HG02852 (cell line): Measurements from ENCODE around the gene PATJ.
"Not testable (repeated sequence)": the region's sequence is repeated elsewhere in the genome, so short reads cannot be mapped to it uniquely, and the experiment has no call there.

Experiments
- ATAC-seq: cut with Tn5 transposase; IDR thresholded peaks from one replicate; pipeline ENCODE4 v1.9.1; 2021; ENCODE audit warnings: mild to moderate bottlenecking, moderate library complexity; ENCODE audit not compliant: unreplicated experiment

PATJ gene

DNA sequence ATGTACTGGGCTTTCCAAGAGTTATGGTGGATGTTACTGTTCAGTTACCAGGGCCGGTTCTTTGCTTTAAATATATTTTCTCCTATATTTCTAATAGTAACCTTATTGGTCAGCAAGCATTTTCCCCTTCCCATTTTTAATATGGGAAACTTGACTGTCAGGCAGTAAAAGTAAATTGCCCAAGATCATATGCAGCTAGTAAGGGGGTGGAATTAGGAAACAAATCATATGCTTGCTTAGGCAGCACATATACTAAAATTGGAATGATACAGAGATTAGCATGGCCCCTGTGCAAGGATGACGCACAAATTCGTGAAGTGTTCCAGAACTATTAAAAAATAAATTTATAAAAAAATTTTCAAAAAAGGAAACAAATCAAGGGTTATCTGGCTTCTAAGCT lies 73.9 kb downstream of the PATJ start:
- ATAC-seq = no peak

DNA sequence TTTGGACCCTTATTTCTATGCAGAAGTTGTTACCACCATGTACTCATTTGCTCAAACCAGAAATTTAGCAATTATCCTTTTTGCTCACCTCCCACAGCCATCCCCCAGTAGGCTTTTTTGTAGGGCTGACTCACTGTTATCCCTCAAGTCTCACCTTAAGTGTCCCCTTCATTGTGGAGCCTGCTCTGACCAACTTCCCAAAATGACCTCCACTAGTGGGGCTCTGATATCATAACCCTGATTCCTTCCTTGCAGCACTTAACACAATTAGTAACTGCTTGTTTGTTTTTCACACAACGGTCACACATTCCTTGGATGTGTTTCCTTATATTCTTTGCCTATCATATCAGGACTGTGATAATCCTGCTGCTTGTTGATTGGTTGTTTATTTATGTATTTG lies 76.7 kb downstream of the PATJ start:
- no peak for ATAC-seq

DNA sequence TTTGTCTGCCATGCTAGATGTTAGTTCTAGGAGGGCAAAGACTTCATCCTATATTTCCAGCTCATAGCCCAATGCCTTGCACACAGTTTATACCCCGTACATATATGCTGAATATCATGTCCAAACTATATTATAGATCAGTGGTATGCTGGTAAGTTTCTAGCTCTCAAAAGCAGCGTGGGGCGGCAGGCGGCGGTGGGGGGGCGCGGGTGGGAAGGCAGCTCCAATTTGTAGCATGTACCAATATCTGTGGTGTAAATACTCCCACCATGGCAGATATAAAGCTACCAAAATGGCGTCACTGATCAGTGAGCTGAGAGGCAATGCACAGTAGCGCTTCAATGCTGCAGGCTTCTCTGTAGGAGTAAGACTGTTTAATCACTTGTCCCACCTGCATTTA lies 77.1 kb downstream of the PATJ start:
- no peak for ATAC-seq

DNA sequence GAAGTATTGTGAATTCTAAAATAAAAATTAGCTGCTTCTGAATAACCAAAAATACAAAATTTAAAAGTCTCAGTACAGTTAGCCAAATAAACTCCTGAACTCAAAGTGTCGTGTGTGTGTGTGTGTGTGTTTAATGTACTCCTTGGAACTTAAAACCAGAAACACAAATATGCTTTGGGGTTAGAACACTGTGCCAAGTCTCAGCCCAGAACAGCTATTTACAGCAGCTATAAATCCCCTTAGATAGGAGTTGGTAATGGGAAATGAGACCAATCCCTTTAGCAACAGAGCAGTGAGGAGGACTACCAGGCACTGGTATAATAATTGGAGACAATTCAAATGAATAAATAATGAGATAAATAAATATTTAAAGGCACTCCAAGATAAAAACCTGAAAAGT lies 83.1 kb downstream of the PATJ start:
- no peak for ATAC-seq

DNA sequence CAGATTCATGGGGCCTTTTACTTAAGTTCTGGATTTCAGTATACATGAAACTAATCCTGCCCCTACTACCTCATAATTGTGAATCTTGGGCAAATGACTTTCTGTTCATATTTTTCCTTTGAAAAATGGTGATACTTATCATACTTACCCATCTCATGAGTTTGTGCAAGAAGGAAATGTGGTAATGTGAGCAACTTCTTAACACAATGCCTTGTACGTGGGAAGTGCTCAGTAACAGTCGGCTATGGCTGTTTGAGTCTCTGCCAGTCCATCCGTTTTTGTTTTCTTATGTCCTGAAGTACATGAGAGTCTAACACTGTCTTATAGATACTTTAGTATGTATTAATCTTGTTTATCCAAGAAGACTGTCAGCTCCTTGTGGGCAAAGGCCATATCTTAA lies 86.5 kb downstream of the PATJ start:
- no peak for ATAC-seq

DNA sequence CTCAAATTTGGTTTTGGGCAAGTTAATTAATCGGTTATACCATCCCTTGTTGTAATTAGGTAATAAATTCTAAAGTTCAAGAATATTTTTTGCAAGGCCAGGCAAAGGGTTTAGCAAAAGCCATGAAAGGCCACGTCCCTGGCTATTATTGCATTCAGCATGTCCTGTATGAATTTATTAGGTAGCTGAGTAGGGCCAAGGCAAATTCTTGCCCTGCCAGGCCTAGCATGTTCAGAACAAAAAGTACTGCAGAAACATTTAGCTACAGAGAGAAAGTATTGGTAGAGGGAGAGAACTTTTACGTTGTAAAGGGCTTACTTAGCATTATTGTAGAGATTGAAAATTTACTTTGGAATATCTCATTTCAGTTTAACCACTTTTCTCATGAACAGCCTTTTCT lies 94.4 kb downstream of the PATJ start:
- no peak for ATAC-seq

DNA sequence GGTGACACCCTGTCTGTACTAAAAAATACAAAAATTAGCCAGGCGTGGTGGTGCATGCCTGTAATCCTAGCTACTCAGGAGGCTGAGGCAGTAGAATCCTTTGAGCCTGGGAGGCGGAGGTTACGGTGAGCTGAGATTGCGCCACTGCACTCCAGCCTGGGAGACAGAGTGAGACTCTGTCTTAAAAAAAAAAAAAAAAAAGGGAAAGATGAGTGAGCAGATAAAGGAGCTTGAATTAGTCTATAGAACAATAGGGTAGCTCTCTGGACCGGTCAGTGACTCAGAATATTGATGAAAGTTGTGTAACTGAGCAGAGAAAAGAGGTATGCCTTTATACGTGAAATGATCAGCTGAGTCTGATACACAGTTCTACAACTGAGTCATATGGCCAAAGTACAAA lies 95.3 kb downstream of the PATJ start:
- not testable (repeated sequence) for ATAC-seq

DNA sequence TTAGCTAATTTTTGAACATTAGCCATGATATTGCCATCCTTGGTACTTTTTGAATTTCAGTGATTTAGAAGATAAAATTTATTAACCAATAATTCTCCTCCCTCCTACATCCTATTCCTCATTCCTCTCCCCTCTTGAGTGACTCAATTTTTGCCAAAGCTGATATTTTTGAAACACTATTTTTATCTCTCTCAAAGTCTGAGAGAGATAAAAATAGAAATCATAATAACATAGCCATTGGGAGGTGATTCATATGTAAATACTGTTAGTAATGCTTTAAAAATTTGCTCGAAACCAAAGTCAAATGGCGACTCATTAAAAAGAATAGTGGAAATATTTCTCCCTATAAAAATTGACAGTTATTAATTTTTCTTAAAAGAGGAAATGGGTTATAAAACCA lies 97.4 kb downstream of the PATJ start:
- no peak for ATAC-seq

DNA sequence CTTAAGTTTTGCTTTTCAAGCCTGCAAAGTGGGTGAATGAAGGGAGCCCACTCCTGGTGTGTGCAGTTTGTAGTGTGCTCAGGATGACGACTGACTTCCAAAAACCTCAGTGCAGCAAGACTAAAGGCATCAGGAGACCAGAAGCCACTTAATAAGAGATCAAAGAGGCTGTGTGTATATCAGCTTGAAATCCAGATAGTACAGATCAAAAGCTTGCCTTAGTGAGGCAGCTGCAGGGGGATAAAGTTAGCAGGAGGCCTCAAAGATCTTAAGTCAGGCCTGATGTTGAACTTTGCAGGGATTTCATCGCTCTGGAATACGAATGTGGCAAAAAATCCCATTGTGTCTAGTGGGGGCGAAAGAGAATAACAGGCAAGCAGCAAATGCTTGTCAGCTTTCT lies 99.8 kb downstream of the PATJ start:
- ATAC-seq = no peak

DNA sequence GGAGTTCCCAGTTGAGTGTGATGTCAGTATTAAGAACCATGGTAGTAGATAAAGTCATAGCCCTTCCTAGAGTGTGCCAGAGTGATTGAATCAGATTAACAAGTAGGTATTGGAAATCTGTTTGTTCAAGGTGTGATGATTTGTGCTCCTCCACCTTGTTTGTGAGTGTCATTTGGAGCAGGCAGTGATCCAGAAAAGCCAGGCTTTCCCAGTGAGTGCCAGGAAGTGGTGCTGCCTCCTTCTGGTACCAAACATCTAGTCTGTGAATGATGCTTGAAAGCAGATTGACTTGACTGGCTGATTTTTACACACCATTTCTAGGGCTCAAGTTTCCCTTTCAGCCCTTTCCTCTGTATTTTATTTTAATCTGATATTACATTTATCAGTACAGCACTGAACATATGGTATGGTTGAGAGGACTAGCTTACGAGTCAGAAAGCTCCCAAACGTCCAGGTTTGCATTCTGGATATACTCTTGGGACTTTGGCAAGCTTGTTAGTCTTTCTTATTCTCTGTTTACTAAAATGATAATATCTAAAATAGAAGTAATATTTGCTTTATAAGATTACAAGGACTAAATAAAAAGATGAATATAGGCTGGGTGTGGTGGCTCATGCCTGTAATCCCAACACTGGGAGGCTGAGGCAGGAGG lies 100.7 kb downstream of the PATJ start:
- ATAC-seq = no peak

DNA sequence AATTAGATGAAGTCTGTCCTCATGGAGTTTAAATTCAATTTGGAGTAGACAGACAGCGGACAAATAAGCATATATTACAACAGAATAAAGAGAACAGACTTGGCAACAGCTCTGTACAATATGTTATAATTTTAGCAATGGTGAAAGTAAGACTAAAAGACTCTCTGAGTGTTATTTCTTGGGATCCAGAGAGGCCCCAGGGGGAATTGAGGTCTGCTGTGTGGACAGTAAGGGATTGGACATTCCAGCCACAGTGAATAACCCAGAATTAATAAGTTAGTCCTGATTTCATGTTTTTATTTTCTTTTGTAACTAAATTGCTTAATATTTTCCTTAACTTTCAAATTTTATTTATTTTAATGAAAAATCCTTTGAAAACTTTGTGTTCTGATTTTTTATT lies 101.7 kb downstream of the PATJ start:
- ATAC-seq = no peak

DNA sequence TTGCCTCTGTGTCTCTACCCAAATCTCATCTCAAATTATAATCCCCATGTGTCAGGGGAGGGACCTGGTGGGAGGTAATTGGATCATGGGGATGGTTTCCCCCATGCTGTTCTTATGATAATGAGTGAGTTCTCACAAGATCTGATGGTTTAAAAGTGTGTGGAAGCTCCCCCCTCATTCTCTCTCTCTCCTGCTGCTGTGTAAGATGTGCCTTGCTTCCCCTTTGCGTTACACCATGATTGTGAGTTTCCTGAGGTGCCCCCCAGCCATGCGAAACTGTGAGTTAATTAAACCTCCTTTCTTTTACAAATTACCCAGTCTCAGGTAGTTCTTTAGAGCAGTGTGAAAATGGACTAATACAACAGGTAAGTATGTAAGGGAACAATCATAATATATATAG lies 102.4 kb downstream of the PATJ start:
- ATAC-seq = not testable (repeated sequence)

DNA sequence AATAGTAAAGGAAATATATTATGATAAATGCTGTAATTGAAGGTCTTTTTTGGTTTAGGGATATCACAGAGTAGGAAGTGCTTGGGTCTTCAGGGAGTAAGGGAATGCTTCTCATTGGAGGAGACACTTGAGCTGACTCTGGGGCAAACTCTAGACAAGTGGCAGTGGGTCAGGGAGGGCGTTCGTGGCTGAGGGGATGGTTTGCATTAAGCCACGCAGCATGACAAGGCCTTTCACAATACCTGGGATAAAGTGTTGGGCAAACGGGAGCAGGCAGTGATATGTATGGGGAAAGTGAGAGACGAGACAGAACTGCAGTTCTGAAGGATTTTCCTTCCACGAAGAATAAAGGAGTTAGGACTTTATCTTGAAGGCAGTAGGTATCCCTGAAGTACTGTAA lies 109.0 kb downstream of the PATJ start:
- no peak for ATAC-seq

DNA sequence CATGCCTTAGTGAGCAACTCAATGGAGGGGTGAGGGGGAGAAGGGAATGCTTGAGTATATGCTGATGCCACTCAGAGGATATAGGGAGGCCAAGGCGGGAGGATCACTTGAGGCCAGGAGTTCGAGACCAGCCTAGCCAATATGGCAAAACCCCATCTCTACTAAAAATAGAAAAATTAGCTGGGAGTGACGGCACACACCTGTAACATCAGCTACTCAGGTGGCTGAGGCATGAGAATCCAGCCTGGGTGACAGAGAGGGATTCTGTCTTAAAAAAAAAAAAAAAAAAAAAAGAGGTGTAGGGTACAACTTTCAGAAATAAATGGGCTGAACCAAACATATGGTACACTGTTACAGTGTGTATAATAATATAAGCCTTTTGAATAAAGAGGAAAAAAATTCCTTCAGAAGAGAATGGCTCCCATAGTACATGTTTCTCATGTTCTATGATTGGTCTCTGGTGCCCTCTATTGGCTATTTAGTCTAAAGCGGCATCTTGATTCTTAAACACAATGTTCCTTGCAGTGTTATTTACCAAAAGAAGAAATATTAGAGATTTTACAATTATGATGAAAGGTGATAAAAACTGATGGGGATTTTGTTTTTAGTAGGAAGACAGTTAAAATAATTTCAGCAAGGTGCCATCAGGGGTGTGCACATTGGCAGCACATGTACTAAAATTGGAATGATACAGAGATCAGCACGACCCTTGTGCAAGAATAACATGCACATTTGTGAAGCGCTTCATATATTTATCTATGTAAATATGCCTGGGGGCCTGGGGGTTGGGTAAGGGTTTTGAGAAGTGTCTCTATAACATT lies 109.8 kb downstream of the PATJ start:
- peak; percentile 59 for ATAC-seq

DNA sequence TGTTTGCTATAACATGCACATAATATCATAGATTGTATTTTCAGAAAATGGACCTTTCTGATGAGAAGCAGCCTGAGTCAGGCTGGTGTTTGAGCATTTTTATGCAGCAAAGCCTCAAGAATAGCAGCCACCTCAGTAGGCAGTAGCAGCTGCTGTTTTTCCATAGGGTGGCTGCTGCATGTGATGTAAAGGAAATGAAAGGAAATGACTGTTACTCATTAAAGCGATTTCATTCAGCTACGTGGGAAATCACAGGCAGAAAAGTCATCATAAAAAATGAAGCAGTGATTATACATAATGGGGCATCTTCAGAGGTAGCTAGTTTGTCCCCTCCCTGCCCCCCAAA lies 110.4 kb downstream of the PATJ start:
- no peak for ATAC-seq

DNA sequence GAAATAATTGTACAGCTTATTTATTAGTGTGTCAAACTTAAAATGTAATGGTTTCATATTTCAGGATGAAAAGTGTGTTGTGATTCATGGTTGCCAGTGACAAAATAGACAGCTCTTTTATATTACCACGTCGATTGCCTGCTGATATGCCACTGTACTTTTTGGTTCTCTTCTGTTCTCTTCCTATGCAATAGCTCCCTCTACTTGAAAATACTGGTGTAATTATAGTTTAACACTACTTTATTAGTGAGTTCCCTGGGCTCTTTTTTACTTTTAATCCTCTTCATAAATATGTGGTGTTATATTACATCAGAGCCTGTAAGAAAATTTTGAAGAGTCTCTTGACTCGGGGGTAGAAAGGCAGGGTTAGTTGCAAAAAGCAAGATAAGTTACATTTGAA lies 111.3 kb downstream of the PATJ start:
- ATAC-seq = no peak

DNA sequence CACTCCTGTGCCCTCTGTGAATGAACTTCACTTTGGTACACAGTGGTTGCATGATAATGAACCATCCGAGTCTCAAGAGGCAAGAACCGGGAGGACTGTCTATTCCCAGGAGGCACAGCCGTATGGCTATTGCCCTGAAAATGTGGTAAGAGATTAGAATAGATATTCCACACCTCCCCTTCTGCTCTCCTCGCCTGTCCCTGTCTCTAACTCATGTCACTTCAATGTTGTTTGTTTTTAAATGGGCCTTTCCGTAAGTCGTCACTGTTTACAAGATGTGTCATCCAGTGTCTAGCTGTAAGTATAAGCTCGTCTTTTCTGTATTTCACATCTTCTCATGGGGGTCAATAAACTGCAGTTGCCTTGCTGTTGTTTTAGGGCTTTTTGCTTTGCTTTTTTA lies 122.2 kb downstream of the PATJ start:
- ATAC-seq = no peak

DNA sequence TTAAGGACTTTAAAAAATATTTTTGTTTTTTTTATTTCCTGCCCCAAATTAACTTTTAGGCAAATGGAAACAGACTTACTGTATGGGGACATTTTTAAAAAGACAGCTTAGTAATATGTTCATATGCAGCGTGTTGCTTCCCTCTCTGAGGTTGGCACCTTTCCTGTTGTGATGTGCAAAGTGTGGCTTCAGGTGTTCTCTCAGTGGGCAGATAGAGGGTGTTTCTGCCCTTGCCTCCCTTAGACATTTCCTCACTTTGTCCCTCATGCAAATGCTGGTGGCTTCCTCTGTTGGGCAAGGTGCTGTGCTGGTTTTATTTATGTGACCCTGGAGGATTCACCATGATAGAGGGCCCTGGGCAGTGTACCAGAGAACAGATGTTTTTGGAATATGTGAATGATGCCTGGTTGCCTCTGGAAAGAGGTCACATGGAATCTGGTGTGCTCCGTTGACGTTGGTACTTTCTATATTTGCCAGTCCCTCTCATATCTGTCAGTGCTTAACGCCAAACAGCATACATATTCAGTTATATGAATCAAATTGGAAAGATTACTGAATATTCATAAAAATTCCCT lies 123.5 kb downstream of the PATJ start:
- ATAC-seq = no peak

DNA sequence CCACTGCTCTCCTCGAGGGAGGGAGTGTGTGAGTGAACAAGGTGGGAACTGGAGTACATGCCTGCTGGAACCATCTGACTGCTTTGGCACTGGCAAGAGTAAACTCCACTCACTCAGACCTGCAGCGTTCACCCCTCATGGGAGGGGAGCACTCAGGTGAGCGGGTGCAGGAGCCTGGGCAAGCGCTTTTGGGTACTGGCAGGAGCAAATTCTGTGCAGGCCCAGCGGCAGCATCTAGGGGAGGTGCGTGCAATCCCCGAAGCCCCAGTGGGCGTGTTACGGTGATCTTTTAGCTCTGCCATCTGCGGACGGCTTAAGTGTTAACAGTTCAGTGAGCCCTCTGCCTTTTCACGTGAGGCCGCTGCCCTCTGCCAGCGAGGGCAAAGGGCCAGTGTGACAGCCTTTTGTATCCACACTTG lies 127.4 kb downstream of the PATJ start:
- no peak for ATAC-seq

DNA sequence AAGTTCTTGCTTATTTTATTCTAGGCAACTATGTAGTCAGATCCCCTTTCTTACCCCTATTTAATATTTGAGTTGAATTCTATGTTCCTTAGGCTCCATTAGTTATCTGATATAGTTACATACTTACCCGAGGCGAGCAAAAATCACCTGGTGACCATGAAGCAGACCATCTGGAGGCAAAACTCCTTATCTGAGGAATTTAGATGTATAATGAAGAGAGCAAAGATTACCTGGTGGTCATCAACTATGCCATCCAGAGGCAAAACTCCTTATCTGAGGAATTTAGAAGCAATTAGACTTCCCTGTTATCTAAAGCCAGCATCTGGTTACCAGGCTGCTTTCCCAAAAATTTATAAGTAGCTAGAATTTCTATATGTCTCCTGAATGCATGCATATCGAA lies 129.9 kb downstream of the PATJ start:
- no peak for ATAC-seq

DNA sequence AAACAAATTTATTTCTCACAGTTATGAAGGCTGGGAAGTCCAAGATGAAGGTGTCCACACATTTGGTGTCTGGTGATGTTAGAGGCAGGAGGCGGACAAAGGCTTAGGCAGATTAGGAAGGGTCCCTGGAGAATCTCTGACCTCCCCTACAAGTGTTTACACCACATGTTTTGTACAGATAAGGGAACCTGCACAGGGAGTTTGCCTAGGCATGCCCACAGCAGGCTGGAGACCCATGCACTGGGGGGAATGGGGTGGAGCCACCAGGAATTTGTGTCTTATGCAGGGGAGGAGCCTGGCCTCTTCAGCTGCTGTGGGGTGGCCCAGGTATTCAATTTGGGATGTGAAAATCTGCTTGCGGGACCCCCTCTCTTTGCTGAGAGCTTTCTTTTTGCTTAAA lies 131.3 kb downstream of the PATJ start:
- no peak for ATAC-seq

DNA sequence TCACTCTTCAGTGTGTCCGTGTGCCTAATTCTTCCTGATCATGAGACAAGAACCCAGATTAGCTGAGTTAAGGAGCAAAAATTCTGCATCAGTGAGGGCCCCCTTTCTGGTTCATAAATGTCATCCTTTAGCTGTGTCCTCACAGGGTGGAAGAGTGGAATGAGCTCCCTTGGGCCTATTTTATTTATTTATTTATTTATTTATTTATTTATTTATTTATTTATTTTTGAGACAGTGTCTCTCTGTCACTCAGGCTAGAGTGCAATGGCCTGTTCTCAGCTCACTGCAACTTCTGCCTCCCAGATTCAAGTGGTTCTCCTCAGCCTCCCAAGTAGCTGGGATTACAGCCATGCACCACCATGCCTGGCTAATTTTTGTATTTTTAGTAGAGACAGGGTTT lies 131.7 kb downstream of the PATJ start:
- ATAC-seq = no peak
